ENCODE data around the gene GRHL1.

Gene GRHL1

DNA sequence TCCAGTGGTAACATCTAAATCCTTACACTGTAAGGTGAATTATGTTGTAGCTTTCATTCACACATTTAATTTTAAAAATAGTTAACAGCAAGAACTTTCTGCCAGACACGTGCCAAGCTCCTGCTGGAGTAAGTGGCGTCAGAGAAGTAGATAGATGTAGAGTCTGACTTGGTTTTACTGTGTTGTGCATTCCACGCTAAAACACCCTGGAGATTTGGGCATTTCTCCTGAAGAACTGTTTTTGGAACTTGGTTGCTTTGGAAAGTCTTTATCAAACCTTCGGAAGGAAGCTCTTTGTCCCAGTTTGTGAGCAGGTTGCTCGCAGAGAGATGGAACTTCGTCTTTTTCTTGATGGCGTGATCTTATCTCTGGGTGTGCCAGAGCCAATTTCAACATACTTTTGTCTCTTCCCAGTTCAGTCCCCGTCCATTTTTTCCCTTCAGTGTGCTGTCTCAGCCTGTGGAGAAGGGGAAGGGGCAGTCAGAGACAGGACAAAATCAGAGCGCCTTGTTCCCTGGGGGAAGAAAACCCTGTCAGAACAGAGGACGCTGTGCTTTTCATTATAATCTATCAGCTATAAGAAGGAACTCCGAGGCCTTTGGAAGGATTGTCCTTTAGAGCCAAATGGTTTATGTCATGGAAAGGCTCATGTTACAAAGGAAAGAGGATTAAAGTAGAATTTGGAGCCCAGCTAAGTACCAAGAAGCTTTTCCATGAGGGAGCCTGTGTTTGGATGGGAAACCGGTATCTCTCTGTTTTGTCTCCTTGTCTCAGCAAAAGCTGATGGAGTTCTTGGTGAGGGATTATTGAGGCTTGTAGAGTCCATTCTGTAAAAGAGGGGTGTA lies 18.9 kb downstream of the GRHL1 start:
- no peak overlapping the region for H3K4me3 ChIP-seq (ENCODE audit: low read length)
- TF ChIP-seq, protein P1, sequence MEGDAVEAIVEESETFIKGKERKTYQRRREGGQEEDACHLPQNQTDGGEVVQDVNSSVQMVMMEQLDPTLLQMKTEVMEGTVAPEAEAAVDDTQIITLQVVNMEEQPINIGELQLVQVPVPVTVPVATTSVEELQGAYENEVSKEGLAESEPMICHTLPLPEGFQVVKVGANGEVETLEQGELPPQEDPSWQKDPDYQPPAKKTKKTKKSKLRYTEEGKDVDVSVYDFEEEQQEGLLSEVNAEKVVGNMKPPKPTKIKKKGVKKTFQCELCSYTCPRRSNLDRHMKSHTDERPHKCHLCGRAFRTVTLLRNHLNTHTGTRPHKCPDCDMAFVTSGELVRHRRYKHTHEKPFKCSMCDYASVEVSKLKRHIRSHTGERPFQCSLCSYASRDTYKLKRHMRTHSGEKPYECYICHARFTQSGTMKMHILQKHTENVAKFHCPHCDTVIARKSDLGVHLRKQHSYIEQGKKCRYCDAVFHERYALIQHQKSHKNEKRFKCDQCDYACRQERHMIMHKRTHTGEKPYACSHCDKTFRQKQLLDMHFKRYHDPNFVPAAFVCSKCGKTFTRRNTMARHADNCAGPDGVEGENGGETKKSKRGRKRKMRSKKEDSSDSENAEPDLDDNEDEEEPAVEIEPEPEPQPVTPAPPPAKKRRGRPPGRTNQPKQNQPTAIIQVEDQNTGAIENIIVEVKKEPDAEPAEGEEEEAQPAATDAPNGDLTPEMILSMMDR (IDR thresholded peaks at IDR 0.05; ENCODE audit: insufficient read depth, low read depth, low read length, missing control alignments) = no peak
- DNase-seq (ENCODE audit: low read depth) = no peak

DNA sequence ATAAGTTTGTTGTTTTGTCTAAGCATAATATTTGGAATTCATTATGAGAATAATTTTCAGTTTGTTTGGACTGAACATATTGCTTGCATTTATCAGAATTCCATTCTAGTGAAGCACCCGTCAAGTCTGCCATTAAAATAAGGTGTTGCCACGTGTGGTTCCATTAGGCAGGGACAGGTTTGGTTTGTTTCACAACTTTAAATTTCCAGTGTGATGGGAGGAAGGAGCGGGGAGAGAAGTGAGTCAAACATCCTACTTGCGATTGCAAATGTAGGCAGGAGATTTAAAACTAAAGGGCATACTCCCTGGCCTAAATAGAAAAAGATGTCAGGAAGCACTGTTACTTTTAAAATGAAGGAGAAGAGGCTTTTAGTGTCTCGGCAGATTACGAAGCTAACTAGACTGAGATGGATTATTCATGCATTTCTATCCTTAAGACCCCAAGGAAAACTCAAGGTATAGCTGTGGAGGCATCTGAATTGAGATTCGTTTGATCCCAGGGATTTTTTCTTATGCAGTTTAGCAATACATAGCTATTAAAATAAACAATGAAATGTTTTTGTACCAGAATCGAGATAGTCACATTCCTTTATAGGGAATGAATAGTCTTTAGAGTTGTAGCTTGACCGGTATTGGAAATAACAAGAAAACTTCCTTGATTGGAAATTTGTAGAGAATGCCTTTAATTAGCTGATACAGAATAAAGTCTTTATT lies 19.8 kb downstream of the GRHL1 start:
- TF ChIP-seq, protein P1 (IDR thresholded peaks at IDR 0.05; ENCODE audit: insufficient read depth, low read depth, low read length, missing control alignments) = no peak
- H3K4me3 ChIP-seq (ENCODE audit: low read length) = no peak overlapping the region
- DNase-seq (ENCODE audit: low read depth) = peak; percentile 92

- TF ChIP-seq, protein P1 (IDR thresholded peaks at IDR 0.05; ENCODE audit: insufficient read depth, low read depth, low read length, missing control alignments) = no peak
- DNase-seq (ENCODE audit: low read depth) = no peak
- no peak overlapping the region for H3K4me3 ChIP-seq (ENCODE audit: low read length)
Observed at GRCh38 chr2:9971890-9972289, 20.4 kb downstream of the GRHL1 start.

DNA sequence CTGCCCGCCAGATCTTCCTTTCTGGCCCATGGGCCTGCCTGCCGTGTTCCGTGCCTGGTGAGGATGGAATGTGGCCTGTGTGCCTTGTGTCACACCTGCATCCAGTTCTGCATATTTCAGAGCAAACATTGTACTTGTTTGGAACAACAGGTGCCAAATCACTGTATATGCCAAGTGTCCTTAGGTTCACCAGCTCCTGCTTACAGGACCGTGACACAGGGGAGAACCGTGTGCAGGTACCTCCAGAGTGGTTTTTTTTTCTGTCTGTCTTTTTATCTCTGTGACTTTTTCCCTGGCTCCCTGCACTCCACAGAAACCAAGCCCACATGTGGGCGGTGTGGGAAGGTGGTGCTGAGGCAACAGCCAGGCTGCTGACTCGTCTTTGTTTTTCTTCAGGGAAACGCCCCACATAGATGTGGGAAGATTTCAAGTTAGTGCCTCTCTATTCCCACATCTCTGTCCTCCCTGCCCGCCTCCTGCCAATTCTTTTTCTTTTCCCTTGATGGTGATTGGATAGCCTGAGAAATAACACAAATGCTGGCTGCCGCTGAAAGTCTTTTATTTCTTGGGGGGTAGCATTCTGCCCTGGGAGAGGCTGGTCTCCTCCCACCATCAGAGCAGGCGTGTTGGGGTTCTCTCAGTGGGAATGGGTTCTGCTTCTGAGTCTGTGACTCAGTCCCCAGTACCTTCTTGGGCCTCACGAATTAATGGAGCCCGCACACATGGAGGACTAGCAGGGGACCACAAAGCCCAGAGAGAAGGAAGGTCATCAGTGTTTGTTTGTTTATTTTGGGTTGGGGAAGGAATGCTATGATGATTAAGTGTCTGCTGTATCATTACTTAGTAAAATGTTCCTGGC lies 21.4 kb downstream of the GRHL1 start:
- TF ChIP-seq, protein P1 (IDR thresholded peaks at IDR 0.05; ENCODE audit: insufficient read depth, low read depth, low read length, missing control alignments) = no peak
- no peak overlapping the region for H3K4me3 ChIP-seq (ENCODE audit: low read length)
- DNase-seq (ENCODE audit: low read depth) = peak; percentile 89

DNA sequence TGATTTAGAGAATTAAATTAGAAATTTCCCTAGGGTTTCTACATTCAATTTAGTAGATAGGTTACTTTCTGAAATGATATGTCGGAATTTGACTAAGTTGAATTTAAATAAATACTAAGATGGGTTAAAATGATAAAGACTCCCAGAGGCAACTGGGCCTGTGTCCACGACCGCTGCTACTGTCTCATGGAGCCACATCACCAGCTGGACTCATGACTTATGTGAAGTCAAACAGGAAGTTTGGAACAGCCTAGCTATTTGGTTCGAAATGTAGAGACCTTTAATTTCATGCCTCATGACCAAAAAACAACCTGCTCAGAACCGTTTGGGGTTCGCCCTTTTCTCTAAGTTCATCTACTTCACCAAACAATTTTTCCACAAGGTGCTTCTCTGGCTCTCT lies 22.2 kb downstream of the GRHL1 start:
- no peak for DNase-seq (ENCODE audit: low read depth)
- TF ChIP-seq, protein P1 (IDR thresholded peaks at IDR 0.05; ENCODE audit: insufficient read depth, low read depth, low read length, missing control alignments) = no peak
- no peak overlapping the region for H3K4me3 ChIP-seq (ENCODE audit: low read length)

- no peak for DNase-seq (ENCODE audit: low read depth)
- TF ChIP-seq, protein P1 (IDR thresholded peaks at IDR 0.05; ENCODE audit: insufficient read depth, low read depth, low read length, missing control alignments) = no peak
- no peak overlapping the region for H3K4me3 ChIP-seq (ENCODE audit: low read length)
Observed at GRCh38 chr2:9974343-9974742, 22.9 kb downstream of the GRHL1 start.
